Putamen (tissue), 1 donor: Measurements from ENCODE around the gene ADGRV1.

ENCODE experiments used
- DNase-seq: peaks from one replicate; pipeline ENCODE4 v3.0.0-alpha.2; 2016; ENCODE audit warnings: low spot score

Gene ADGRV1

DNA sequence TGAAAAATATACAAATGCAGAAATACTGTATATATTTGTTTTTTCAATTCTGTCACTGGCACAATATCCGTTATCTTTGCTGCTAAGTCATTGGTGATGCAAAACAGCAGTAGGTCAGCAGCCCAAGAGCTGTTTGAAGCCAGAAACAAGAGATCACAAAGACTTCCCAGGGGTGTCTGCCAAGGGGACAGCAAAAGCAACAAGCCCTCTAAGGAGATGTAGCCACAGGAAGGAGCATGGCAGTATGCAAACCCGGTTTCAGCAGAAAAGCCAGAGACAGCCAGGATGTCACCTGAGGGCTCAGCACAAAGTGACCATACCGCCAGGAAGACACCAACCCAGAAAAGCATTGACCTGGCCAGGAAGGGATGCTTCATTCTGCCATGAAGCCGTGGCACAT lies 583.0 kb downstream of the ADGRV1 start:
- no peak for DNase-seq

DNA sequence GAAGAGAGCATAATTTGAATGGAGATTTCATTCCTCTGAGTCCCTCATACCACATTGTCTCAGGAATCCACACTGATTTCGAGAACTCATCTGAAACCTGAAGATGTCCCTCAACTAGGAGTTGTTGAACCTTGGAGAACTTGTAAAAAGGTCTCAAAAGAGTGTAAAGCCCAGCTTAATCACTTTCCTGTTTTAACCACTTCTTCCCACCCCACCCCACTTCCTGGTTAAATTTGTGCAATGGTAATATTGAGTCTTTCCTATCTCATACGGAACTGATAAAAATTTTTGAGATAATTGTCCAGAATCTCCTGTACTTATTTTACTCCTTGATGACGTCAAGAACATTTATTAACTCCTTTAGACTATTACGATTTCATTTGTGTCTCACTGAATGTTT lies 583.8 kb downstream of the ADGRV1 start:
- no peak for DNase-seq

DNA sequence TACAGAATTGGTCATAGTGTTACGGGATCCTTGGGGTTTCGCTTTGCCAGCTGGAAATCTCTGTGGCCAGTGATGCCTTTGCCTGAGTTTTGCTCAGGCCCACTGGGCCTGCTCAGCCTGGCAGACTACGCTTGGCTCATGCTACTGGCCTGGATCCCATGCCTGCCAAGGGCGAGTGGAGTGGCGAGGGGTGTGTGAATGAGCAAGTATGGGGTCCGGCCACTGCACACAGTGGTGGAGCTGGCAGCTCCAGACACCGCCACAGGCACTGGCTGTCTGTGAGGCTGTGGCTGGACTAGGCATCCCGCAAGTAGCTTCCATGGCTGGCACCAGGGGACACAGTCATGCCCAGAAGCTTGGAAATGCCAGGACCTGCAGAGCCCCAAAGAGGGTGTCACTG lies 584.2 kb downstream of the ADGRV1 start:
- no peak for DNase-seq

DNA sequence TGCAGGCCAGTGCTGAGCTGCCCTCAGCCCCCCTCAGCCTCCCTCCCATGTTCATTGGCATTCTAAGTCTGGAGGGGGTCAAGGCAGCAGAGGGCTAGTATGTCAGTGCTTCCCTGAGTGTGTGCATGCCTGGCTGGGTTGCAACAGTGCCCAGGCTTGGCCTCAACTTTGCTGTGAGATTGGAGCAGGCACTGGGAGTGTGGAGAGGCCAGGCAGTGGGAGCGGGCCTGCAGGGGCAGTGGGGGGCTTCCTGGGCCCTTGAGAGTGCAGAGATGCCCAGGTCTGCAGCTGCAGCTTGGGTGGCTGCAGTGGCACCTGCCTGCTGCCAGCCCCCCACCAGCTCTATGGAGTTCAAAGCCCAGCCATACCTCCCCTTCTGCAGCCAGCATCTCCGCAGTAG lies 585.2 kb downstream of the ADGRV1 start:
- DNase-seq: no peak

DNA sequence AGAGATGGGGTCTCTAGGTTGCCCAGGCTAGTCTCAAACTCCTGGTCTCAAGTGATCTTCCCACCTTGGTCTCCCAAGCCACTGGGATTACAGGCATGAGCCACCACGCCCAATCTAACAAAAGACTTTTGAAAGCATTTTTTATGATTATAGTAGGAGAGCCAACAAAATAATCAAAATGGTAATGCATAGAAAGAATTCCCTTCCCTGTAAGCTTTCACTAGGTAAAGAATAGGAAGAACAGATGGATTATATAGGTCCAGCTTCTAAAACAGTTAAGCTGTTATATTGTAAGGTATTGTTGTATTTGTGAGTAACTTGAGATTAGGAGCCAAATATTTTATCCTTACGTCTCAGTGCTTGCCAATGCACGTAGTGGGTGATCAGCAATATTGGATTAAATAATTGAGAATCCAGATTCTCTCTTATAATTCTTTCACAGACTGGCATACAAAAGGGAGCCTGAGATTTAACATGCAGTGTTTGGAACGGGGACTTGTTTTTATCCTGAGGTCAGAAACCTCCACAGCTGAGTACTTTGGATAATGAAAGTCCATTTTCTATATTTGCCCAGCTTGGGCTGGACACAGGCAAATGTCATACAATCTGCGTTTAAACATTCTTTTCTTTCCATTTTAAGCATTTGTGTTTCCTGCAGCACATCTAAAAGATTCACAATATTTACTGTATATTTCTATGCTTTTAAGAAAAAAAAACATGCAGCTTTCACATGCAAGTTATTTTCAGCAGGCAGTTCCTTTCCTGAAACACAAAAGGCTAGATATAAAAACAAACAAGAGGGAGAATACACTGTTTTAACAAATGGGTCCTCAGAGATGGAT lies 586.1 kb downstream of the ADGRV1 start:
- no peak for DNase-seq

DNA sequence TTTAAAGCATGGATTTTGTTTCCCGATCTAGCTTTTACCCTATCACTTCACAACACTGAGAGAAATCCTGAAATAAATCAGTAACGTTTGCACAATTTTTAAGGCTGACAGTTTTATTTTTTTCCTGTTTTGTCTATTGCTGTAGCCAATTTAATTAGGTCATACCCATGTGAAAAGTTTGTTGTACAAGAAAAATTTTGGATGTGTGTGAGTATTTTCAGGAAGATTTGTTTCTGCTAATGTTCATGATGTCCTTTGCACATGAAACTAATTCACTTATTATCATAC lies 586.7 kb downstream of the ADGRV1 start:
- no peak for DNase-seq

DNA sequence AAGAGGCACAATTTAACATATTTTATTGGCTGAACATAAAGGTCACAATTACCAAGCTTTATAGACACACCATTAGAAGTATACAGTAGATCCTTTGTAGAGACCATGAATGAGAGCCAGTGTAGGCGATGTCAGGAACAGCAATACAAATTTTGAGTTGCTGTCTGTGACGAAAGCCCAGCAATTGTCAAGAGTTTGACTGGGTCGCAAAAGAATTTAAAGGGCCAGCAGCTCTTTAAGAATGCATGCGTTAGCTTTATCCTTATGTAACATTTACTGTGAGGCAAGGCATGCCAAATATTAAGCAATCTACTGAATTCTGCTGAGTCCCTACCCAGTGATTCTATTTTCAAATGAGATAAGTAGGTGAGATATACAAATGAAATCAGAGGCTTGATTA lies 587.6 kb downstream of the ADGRV1 start:
- DNase-seq: no peak

DNA sequence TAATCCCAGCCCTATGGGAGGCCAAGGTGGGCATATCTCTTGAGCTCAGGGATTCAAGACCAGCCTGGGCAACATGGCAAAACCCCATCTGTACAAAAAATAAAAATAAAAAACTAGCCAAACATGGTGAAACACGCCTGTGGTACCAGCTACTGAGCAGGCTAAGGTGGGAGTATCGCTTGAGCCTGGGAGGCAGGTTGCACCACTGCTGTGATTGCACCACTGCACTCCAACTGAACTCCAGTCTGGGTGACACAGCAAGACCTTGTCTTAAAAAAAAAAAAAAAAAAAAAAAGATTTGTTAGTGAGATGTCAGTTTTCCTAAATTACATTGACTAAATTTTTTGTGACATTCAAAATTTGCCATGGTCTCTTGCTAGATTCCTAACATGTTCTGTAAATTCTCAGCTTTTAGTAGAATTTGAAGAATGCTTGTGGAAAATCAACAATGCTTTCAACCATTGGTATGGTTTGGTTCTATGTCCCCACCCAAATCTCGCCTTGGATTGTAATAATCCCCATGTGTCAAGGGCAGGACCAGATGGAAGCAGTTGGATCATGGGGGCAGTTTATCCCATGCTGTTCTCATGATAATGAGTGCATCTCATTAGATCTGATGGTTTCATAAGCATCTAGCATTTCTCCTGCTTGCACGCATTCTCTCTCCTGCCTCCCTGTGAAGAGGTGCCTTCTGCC lies 588.5 kb downstream of the ADGRV1 start:
- DNase-seq: no peak

DNA sequence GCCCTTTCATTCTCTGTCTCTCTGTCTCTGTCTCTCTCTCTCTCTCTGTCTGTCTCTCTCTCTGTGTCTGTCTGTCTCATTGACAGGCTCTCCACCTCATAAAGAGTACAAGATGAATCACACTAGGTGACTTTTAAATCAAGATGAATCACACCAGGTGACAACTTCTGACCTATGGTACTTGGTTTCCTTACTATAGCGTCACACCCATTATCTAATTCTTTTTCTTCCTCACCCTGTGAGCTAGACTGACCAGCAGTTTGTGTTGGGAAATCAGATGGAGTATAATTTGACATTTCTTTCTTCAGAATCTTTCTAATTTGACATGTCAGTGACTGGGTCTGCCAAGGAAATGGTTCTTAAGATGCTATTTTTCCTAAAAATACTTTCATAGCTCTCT lies 591.6 kb downstream of the ADGRV1 start:
- no peak for DNase-seq

DNA sequence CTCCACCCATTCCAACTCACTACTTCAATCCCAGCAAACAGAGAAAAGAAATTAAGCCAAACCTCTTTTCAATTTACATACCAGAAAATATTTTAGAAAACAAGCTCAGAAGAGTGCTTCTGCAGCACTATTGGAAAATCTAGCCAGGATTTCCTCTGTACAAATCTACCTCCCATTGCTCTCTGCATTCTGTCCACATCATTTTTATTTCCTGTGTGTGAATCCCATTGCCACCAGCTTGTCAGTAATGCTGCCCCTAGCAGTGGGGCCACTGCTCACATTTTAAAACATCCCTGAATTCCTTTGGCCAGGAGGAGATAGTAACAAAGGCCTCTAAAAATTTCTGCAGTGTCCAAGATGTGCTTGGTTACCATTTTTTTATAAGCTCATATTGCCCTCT lies 592.0 kb downstream of the ADGRV1 start:
- no peak for DNase-seq

DNA sequence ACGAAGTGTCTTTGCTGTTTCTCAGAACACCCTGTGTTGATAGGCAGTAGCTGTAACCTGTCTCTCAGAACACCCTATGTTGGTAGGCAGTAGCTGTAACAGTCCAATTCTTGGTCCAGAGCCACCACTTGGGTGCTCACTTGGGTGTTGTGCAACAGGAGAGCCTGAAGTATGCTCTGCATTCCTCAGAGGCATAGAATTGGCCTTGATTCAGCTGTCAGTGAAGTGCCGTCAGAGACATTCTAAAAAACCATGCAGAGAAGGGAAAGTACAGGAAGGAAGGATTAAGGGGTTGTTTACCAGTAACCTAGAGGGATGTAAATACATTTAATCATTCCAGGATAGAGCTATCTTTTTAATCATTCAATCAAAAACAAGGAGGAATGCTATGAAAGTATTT lies 593.4 kb downstream of the ADGRV1 start:
- no peak for DNase-seq

DNA sequence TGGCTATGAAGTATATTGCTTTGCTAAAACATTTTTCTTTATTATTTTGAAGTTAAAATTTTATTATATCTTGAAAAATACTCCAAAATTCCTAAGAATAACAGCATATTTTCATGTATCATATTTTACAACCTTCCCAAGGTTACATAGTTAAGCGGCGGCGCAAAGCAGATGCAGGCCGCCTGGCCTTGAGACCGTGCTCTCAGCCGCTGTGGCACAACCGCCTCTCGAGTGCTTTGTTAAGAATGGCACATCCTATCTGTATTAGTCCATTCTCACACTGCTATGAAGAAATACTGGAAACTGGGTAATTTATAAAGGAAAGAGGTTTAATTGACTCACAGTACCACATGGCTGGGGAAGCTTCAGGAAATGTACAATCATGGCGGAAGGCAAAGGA lies 595.7 kb downstream of the ADGRV1 start:
- DNase-seq: no peak

DNA sequence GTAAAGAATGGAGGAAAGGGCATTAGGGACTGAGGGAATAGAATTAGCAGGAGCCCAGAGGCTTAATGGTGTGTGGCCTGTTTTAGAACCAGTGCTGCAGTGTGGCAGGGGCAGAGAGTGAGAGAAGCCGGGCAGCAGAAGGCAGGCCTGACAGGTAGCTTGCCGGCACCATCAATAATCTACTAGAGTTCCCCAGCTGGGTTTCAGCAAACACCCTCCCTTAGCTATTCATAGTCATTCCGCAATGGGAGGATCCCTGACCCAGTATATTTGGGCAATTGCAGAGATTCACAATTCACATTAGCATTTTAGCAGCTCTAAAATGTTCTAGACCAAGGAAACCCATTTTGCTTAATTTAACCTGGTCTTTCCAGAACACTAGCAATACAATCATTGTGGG lies 596.7 kb downstream of the ADGRV1 start:
- DNase-seq: no peak

DNA sequence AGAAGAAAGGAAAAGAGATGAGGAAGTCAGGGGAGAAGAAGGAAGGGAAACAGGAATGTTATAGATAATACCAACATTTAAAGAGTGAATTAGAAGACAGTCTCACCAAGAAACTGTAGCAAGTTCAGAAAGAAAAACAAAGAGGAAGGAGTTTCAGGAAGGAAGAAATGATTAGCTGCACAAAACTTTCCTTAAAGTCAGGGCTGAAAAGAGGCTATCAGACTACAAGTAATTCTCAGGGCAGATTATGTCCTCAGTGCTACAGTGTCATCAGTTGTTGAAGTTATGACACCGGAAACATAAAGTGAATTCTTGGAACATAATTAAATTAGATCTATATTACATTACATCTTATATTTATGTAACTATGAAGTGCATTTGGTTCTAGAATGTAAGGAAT lies 597.6 kb downstream of the ADGRV1 start:
- no peak for DNase-seq

DNA sequence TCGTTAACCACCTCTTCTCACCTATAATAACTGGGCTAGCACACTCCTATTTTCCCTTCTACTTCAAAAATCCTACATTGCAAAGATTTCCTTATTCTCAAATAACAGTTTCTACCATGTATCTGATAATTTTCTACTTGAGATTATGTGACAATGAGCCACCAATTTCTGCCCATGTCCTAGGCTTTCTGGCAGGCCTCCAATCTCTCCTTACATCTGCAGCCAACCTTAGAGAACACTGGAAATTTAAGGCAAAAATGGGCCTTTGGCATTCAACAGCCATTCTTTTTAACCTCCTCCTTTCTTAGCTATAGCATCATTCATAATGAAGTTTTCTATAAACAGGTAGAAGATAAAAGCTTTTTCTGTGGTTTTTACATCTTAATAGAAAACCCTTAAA lies 599.4 kb downstream of the ADGRV1 start:
- DNase-seq: no peak

DNA sequence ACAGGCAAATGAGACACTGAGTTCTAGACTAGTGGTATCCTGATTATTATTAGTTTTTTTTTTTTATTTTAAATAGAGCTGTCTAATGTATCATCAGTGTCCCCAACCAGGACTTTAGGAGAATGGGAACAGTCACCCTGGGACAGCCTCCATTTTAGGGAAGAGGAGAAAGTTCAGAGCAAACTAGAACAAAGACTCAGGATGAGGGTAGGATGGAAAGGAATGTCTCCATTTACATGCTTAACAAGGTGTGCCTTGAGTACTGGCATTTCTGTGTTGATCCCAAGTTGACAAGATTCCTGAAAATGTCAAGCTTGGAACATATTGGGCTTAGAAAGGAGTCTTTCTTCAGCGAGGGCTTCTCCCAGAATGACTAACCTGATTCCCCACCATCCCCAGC lies 601.0 kb downstream of the ADGRV1 start:
- no peak for DNase-seq

DNA sequence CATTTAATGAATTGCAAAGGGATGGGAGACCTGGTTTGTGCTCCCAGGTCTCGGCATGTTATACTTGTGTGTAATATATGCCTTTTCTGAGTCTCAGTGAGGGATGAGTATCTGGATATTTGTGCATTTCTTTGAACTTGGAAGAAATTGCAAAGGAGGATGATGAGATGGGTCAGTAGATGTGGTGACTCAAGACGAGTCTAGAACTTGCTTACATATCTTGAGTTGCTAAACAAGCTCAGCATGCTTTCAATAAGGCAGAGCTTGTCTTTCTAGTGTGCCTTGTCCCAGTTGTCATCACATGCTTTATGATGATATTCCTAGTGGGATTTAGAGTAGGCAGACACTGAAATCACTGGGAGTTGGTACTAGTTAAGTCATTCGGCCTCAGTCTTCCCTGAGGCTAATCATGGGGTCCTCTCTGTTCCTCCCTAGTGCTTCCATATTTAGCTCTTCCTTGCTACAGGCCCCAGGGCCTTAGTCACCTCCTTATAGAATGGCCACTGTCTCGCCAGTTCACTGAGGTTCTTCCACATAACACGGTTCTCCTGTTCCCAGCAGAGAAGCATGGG lies 602.2 kb downstream of the ADGRV1 start:
- DNase-seq: no peak

DNA sequence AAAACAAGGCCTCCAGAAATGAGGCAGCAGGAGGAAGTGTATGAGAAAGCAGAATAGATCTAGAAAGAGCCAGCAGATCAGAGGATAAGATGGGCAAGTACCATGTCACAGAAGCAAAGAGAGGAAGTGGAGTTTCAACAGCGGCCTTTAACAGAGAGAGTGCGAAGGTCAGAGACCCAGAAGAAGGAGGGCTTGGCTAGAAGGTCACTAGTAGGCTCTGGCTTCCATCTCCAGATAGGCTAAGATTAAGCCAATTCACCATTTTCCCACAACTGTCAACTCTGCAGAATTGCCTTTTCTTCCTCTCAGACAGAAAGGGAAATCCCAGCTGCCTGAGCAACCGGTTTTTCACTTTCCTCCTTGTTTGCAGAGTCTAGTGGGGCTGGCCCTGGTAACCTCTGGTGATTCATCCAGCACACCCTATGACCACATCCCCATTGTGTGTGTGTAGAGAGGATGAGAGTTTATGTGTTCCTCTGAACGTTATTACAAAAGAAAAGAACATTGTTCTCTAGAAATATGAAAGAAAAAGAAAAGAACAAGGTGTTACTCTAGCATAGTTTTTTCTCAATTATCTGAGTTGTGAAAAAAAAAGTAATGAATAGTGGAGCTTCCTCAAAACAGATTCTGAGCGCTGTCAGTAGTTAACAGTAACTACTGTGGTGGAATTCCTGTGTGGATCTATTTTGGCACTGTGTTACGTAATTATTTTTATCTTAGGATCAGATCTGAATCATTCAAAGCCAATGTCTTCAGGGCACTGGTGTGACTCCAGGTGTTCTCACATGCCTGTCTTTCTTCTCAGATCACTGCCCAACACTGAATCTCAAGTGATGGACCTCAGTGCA lies 604.2 kb downstream of the ADGRV1 start:
- no peak for DNase-seq

DNA sequence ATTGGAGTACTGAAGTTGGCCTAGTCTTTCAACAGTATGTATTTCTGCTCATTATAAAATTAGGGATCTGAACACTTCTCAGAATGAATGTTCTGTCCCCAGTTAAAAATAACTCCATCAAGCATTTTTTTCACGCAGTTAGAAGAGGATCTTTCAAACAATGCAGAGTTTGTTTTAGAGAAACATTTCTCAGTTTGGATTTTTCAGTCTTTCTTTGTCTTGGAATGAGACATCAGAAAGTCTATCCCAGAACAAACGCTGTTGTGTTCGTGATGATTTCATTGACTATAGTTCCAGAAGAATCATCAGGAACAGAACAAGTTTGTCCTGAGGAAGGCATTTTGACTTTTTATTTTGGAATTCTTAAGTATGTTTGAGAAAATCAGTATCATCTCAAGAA lies 605.8 kb downstream of the ADGRV1 start:
- DNase-seq: peak; percentile 71

DNA sequence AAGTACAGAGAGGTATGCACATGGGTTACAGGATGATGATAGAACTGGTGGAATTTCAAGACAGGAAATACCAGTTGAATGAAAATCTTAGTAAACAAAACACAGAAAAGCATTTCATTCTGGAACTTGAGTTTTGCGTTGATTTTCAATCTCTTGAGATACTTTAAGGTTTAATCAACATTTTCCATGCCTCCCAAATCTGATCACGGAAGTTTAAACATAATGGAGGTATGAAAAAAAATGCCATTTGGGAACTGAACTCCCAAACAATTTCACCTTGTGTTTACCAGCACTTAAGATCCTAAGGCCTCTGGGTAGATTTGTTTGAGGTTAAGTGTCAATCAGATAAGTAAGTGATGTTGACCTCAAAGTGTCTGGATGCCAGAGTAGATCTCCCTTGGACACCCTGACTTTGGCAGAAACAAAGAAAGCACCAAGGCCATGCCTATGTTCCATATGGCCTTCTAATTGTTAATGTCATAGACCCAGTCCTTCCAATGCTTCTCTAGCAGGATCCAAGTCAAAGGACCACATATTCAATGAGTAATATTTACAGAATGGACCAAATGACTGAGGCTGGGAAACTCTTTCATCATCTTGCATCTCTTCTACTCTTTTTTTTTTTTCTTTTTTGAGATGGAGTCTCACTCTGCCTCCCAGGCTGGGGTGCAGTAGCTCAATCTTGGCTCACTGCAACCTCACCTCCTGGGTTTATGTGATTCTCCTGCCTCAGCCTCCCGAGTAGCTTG lies 607.6 kb downstream of the ADGRV1 start:
- no peak for DNase-seq

DNA sequence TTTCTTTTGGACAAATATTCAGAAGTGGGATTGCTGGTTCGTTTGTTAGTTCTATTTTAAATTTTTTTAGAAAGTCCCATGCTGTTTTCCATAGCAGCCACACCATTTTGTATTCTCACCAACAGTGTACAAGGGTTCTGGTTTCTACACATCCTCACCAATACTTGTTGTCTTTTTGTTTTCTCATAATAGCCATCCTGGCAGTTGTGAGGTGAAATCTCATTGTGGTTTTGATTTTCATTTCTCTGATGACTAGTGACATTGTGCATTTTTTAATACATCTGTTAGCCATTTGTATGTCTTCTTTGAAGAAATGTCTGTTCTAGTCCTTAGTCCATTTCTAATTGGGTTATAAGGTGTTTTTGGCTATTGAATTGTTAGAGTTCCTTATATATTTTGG lies 610.3 kb downstream of the ADGRV1 start:
- DNase-seq: no peak

DNA sequence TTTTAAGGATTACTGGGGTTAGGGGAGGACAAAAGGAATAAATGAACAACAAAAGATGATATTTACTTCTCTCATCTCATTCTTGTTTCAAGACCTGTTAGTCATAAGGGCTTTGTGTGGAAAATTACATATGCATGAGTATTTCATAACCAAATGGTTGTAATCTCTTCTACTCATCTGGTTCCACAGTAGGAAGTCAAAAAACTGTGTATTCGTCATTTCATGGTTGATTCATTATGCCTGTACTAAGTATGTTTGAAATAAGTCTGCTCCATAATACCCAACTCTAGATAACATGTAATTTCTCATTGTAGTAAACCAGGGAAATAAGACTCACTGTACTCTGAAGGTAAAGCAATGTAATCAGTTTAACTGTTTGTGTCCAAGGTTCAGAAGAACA lies 611.7 kb downstream of the ADGRV1 start:
- DNase-seq: no peak
